Loucy (cell line): ENCODE results near the gene ENTREP3.

Experiments used
- H2AFZ ChIP-seq: fragments of 200-600 bp; sonication (generic); 2 replicates; pipeline ENCODE4 v1.6.0; 2016; ENCODE audit warnings: antibody characterized with exemption, mild to moderate bottlenecking, low read length, moderate library complexity
- H3F3A ChIP-seq: fragments of 200-600 bp; 2 replicates; pipeline ENCODE4 v1.6.0; 2016; ENCODE audit warnings: antibody characterized with exemption, low read depth, mild to moderate bottlenecking
- H3K27me3 ChIP-seq: fragments of 200-600 bp; sonication (generic); 2 replicates; pipeline ENCODE4 v1.6.1; 2014; ENCODE audit warnings: low read length, mild to moderate bottlenecking; ENCODE audit not compliant: insufficient read depth, poor library complexity, severe bottlenecking
- H3K36me3 ChIP-seq: fragments of 200-600 bp; sonication (generic); 2 replicates; pipeline ENCODE4 v1.6.1; 2016; ENCODE audit warnings: low read length; ENCODE audit not compliant: insufficient read depth
- H3K4me1 ChIP-seq: fragments of 200-600 bp; sonication (generic); 2 replicates; pipeline ENCODE4 v1.5.1; 2014; ENCODE audit warnings: low read length, mild to moderate bottlenecking; ENCODE audit not compliant: insufficient read depth, poor library complexity, severe bottlenecking
- H3K4me2 ChIP-seq: fragments of 200-600 bp; sonication (generic); 2 replicates; pipeline ENCODE4 v1.6.0; 2014; ENCODE audit warnings: antibody characterized with exemption, low read length, low read depth, mild to moderate bottlenecking; ENCODE audit not compliant: poor library complexity, severe bottlenecking
- H3K4me3 ChIP-seq: fragments of 200-600 bp; sonication (generic); 2 replicates; pipeline ENCODE4 v1.5.1; 2014; ENCODE audit warnings: low read length, mild to moderate bottlenecking, mixed read lengths; ENCODE audit not compliant: poor library complexity, severe bottlenecking
- H3K79me2 ChIP-seq: fragments of 200-600 bp; sonication (generic); 2 replicates; pipeline ENCODE4 v1.6.1; 2014; ENCODE audit warnings: low read length; ENCODE audit not compliant: insufficient read depth
- H3K9ac ChIP-seq: fragments of 200-600 bp; sonication (generic); 2 replicates; pipeline ENCODE4 v1.6.0; 2014; ENCODE audit warnings: mild to moderate bottlenecking, low read depth, low read length, moderate library complexity; ENCODE audit not compliant: poor library complexity, severe bottlenecking
- H3K9me2 ChIP-seq: fragments of 200-600 bp; sonication (generic); replicated peaks from 2 replicates; pipeline ENCODE4 v1.6.1; 2016; ENCODE audit warnings: low read depth, low read length, mixed read lengths
- H3K9me3 ChIP-seq: fragments of 200-600 bp; sonication (generic); 2 replicates; pipeline ENCODE4 v1.6.1; 2014; ENCODE audit warnings: mild to moderate bottlenecking, antibody characterized with exemption, low read length, low read depth; ENCODE audit not compliant: insufficient read depth
- H4K20me1 ChIP-seq: fragments of 200-600 bp; sonication (generic); 2 replicates; pipeline ENCODE4 v1.6.0; 2014; ENCODE audit warnings: antibody characterized with exemption, low read length, mild to moderate bottlenecking; ENCODE audit not compliant: insufficient read depth, poor library complexity, severe bottlenecking
- EZH2phosphoT487 ChIP-seq: fragments of 200-600 bp; IDR thresholded peaks from 2 replicates; pipeline ENCODE4 v1.6.1; 2018; ENCODE audit warnings: antibody characterized with exemption, mild to moderate bottlenecking, moderate library complexity, borderline replicate concordance
- TF ChIP-seq, protein P1 (sequence below): fragments of 200-600 bp; sonication (generic); conservative IDR thresholded peaks from 2 replicates; pipeline ENCODE4 v1.5.1; 2014; ENCODE audit warnings: mild to moderate bottlenecking, antibody characterized with exemption, low read length

ENTREP3 gene

DNA sequence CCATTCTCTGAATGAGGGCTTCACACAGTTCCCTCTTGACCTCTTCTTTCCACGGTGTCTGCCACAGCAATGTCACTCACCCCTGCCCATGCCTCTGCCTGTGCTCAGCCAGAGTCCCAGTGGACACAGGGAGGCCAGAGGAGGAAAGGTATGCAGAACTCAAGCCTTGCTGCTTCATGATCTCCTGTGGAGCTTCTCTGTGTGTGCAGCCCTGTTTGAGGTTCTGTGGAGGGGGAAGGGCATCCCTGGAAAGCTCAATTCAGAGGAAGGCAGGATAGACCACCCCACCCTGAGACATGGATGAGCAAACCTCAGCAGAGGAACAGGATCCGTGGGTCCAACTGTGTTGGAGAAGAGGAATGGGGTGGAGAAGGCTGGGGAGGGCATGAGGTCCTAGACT lies 24.0 kb upstream of the ENTREP3 start:
- no peaks in the 10 kb centered on the region for H3K27me3 ChIP-seq
- H3K4me1 ChIP-seq: peaks cover 7% of the 10 kb centered on the region
- no peaks in the 10 kb centered on the region for H3K79me2 ChIP-seq
- H2AFZ ChIP-seq: no peak overlapping the region
- H3F3A ChIP-seq: no peaks in the 10 kb centered on the region
- H3K4me3 ChIP-seq: no peak overlapping the region
- no peaks in the 10 kb centered on the region for H3K9me3 ChIP-seq
- TF ChIP-seq, protein P1, sequence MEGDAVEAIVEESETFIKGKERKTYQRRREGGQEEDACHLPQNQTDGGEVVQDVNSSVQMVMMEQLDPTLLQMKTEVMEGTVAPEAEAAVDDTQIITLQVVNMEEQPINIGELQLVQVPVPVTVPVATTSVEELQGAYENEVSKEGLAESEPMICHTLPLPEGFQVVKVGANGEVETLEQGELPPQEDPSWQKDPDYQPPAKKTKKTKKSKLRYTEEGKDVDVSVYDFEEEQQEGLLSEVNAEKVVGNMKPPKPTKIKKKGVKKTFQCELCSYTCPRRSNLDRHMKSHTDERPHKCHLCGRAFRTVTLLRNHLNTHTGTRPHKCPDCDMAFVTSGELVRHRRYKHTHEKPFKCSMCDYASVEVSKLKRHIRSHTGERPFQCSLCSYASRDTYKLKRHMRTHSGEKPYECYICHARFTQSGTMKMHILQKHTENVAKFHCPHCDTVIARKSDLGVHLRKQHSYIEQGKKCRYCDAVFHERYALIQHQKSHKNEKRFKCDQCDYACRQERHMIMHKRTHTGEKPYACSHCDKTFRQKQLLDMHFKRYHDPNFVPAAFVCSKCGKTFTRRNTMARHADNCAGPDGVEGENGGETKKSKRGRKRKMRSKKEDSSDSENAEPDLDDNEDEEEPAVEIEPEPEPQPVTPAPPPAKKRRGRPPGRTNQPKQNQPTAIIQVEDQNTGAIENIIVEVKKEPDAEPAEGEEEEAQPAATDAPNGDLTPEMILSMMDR: no peak
- no peak for TF ChIP-seq EZH2phosphoT487
- H4K20me1 ChIP-seq: peaks cover 3% of the 10 kb centered on the region
- H3K4me2 ChIP-seq: peak overlapping the region; percentile 77
- no peaks in the 10 kb centered on the region for H3K9me2 ChIP-seq
- H3K9ac ChIP-seq: no peak overlapping the region
- no peaks in the 10 kb centered on the region for H3K36me3 ChIP-seq

DNA sequence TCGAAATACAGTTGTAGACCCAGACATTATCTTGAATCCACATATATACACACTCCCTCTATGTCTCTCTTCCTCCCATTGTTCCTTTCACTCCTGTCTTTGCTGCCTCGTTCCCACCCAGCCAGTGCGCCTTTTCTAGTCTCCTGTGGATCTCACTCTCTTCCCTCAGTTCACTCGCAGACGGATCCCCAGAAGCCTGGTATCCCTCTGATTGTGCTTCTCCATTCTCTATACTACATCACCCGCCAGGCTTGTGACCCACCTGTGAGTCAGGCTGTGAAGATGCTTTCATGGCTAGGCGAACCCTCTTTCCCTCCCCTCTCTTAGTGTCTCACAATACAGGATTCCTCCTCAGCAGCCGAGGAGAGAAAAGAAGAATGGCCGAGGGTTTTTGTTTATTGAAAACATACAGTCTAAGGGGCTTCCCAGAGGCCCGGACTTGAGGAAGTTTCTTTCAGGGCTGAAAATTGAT lies 23.4 kb upstream of the ENTREP3 start:
- Histone ChIP-seq H3K4me3 (peak overlapping the region; percentile 72), H3K27me3 (no peaks in the 10 kb centered on the region), H3K4me1 (peaks cover 10% of the 10 kb centered on the region), H3K9ac (no peak overlapping the region), H3K9me2 (no peaks in the 10 kb centered on the region), H3K36me3 (no peaks in the 10 kb centered on the region), H3K4me2 (peak overlapping the region; percentile 77), H3K79me2 (peaks cover 2% of the 10 kb centered on the region; the same call in 1 of the 2 replicates), H2AFZ (no peak overlapping the region), H3K9me3 (no peaks in the 10 kb centered on the region), H4K20me1 (peaks cover 3% of the 10 kb centered on the region), H3F3A (no peaks in the 10 kb centered on the region)
- no peak for TF ChIP-seq EZH2phosphoT487
- TF ChIP-seq, protein P1: no peak

DNA sequence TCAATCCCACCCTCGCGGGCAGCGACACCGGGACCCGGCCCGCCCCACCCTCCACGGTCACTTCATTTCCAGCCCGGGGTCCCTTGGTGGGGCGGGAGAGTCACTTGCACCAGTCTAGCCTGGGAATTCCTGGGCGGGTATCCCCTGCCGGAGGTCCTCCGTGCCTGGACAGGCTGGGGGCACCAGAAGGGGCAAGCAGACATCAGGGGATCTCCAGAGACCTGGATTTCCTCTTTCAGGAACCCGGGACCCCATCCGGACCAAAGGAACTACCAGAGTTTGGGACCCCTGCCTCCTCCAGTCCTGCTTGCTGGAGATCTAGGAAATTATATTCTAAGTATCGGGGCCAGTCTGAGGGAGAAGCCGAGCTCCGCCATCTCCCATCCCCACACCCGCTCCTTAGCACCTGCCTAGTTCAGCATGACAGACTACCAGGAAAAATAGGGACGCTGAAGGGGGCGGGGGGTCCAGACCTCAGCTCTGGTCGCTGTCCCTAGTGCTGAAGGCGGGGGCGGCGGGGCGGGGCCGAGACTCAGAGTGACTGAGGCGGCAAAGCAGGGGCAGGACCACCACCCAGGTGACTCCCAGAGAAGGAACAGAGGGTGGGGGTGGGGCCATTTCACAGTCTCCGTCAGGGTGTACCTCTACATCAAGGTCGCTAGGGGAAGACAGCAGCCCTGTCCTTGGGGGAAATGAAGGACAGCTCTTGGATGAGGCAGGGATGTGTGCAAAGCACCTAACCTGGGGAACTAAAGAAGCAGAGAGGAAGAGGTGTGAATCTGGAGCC lies 22.8 kb upstream of the ENTREP3 start:
- Histone ChIP-seq H3F3A (no peaks in the 10 kb centered on the region), H4K20me1 (peaks cover 3% of the 10 kb centered on the region), H3K9ac (peak overlapping the region; percentile 67), H3K9me3 (no peaks in the 10 kb centered on the region), H3K79me2 (peaks cover 6% of the 10 kb centered on the region; the same call in 1 of the 2 replicates), H3K4me3 (peak overlapping the region; percentile 72), H3K36me3 (no peaks in the 10 kb centered on the region), H3K4me1 (peaks cover 12% of the 10 kb centered on the region), H3K9me2 (no peaks in the 10 kb centered on the region), H3K4me2 (peak overlapping the region; percentile 77), H2AFZ (peak overlapping the region; percentile 89), H3K27me3 (no peaks in the 10 kb centered on the region)
- TF ChIP-seq EZH2phosphoT487: no peak
- TF ChIP-seq, protein P1: peak; percentile 58
